ENCODE data around the gene SRP68. TPM values are rescaled to one million over a fixed set of nuclear protein-coding genes. Genes with fewer than 3 reads are reported as not detected.
"Not testable (repeated sequence)": the region's sequence is repeated elsewhere in the genome, so short reads cannot be mapped to it uniquely, and the experiment has no call there.

SRP68 gene
- polyA plus RNA-seq, 1 experiment = 70.8 TPM

DNA sequence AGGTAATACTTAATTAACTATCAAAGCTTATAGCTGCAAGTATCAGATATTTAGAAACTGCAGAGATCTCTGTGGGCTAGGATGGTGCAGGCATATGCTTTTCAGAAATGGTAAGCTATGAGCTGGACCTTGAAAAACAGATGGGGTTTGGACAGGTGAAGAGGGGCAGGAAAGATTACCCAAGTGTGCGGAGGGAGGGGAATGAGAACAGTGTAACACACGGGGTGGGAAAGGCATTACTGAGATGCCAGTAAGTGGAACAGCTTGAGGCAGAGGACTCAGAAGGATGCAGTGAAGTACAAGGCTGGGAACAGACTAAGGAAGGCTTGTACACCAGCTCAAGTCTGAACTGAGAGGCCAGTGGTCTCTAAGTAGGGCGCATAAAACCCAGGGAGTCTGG is 23.1 kb downstream of the SRP68 start:
- Histone ChIP-seq H3K36me3 (ENCODE audit: control insufficient read depth, insufficient read depth, low read length) (peaks cover 34% of the 10 kb centered on the region), H3K27me3 (ENCODE audit: control insufficient read depth, insufficient read depth, low read length) (no peaks in the 10 kb centered on the region), H3K4me3 (ENCODE audit: low read depth, low read length) (no peak overlapping the region)
- no peak for TF ChIP-seq CTCF (IDR thresholded peaks at IDR 0.05; ENCODE audit: insufficient read depth, low read depth, low read length)
- ChIA-PET POLR2A (no interaction called here), CTCF (interaction anchor here (0.7 to 2.5 kb wide), 3 partner anchors 23 to 35 kb away, joined by 3 to 7 read pairs (median 4); partner anchors contain the start of gene SRP68)
- no peak for DNase-seq (ENCODE audit: low read depth)

DNA sequence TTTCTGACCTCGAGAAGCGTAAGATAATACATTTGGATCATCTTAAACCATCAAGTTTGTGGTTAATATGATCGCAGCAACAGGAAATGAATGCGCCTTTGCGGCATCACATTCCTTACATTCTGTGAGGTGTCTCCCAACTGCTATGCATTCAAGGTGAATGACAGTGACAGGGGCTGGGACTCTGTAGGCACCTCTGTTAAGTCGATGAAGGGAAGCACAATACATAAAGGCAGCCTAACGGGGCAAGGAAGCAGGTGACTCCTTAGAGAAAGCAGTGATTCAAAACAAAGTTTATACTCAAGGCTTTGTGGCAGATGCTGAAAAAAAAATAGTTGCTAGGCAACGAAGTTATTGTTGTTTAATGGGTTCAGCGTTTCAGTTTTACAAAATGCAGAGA is 23.6 kb downstream of the SRP68 start:
- H3K36me3 ChIP-seq (ENCODE audit: control insufficient read depth, insufficient read depth, low read length) = peaks cover 33% of the 10 kb centered on the region
- CTCF ChIA-PET = interaction anchor here (0.7 to 2.5 kb wide), 3 partner anchors 24 to 34 kb away, joined by 3 to 7 read pairs (median 4); partner anchors contain the start of gene SRP68

DNA sequence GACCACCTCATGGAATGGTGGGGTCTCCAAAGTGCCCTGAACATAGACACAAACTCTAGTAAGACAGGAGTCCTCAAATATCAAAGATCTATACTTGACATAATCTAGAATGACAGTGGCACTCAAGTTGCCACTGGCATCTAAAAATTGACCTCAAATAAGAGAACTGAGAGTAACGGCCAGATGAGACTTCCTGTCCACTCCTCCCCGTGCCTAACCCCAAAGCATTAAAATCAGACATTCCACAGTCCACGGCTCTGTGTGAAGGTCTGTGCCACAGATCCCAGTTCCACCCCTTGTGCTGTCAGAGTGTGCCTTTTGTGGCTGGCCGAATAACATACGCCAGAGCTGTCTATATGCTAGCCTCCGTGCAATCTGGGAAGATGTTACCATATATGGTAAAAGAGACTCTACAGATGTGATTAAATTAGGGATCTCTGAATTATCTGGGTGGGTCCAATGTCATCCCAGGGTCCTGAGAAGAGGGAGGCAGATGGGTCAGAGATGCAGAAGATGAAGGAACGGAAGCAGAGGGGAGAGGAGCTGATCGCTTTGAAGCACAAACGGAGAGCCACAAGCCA is 24.2 kb downstream of the SRP68 start:
- no peak for DNase-seq (ENCODE audit: low read depth)
- TF ChIP-seq CTCF (IDR thresholded peaks at IDR 0.05; ENCODE audit: insufficient read depth, low read depth, low read length) = no peak
- Histone ChIP-seq H3K27me3 (ENCODE audit: control insufficient read depth, insufficient read depth, low read length) (no peaks in the 10 kb centered on the region), H3K4me3 (ENCODE audit: low read depth, low read length) (no peak overlapping the region), H3K36me3 (ENCODE audit: control insufficient read depth, insufficient read depth, low read length) (peaks cover 37% of the 10 kb centered on the region)
- POLR2A ChIA-PET = no interaction called here
- CTCF ChIA-PET = interaction anchor here (1.3 to 2.1 kb wide), 3 partner anchors 23 to 34 kb away, joined by 3 to 9 read pairs (median 4); no protein-coding TSS in a partner anchor

More for the DNA sequence above, 23.6 kb downstream of the SRP68 start:
- no peak for DNase-seq (ENCODE audit: low read depth)
- no peak for TF ChIP-seq CTCF (IDR thresholded peaks at IDR 0.05; ENCODE audit: insufficient read depth, low read depth, low read length)
- Histone ChIP-seq H3K4me3 (ENCODE audit: low read depth, low read length) (no peak overlapping the region), H3K27me3 (ENCODE audit: control insufficient read depth, insufficient read depth, low read length) (no peaks in the 10 kb centered on the region)
- POLR2A ChIA-PET = no interaction called here

DNA sequence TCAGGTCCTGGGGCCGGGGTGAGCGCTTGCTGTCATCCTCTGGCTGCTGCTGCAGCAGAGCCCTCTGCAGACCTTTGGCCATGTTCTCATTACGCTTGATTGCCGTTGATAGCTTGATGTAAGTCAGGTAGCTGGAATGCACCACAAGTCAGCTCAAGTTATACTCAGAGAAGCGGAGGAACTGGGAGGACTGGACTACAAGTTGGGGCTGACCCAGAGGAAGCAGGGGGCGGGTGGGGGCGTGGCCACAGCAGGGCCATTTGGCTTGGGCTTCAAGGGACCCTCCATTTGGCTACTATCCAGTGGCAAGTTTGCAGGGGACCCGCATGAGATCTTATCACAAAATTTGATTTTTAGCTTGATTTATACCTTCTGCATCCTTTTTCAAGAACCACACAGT is 26.3 kb downstream of the SRP68 start:
- no peak overlapping the region for H3K4me3 ChIP-seq (ENCODE audit: low read depth, low read length)
- H3K36me3 ChIP-seq (ENCODE audit: control insufficient read depth, insufficient read depth, low read length) = peaks cover 41% of the 10 kb centered on the region
- no peak for TF ChIP-seq CTCF (IDR thresholded peaks at IDR 0.05; ENCODE audit: insufficient read depth, low read depth, low read length)
- DNase-seq (ENCODE audit: low read depth) = no peak
- ChIA-PET POLR2A (no interaction called here), CTCF (interaction anchor here (0.8 kb wide), 1 partner anchor 76 kb away, joined by 3 read pairs; no protein-coding TSS in a partner anchor)
- H3K27me3 ChIP-seq (ENCODE audit: control insufficient read depth, insufficient read depth, low read length) = no peaks in the 10 kb centered on the region

GRCh38 chr17:76044475-76045007 is 27.8 kb downstream of the SRP68 start:
- H3K4me3 ChIP-seq (ENCODE audit: low read depth, low read length); H3K27me3 ChIP-seq (ENCODE audit: control insufficient read depth, insufficient read depth, low read length); POLR2A ChIA-PET; DNase-seq (ENCODE audit: low read depth); CTCF ChIA-PET: not testable (repeated sequence)
- peaks cover 47% of the 10 kb centered on the region for H3K36me3 ChIP-seq (ENCODE audit: control insufficient read depth, insufficient read depth, low read length)

- DNase-seq (ENCODE audit: low read depth); POLR2A ChIA-PET; H3K4me3 ChIP-seq (ENCODE audit: low read depth, low read length); H3K27me3 ChIP-seq (ENCODE audit: control insufficient read depth, insufficient read depth, low read length): not testable (repeated sequence)
- CTCF ChIA-PET = interaction anchor here (1.2 kb wide), 2 partner anchors 22 to 28 kb away, joined by 3 to 4 read pairs; no protein-coding TSS in a partner anchor
- peaks cover 50% of the 10 kb centered on the region for H3K36me3 ChIP-seq (ENCODE audit: control insufficient read depth, insufficient read depth, low read length)
Observed at GRCh38 chr17:76042868-76043267, 29.4 kb downstream of the SRP68 start.

All from BJ (cell line).